Measurements from ENCODE around the gene EPC1. TPM values are rescaled to one million over a fixed set of nuclear protein-coding genes. Genes with fewer than 3 reads are reported as not detected.

Gene EPC1
- polyA plus RNA-seq, 1 donor (not counting 4 experiments of a cell fraction or from before 2014, with no cell fraction given): 34.8 TPM

DNA sequence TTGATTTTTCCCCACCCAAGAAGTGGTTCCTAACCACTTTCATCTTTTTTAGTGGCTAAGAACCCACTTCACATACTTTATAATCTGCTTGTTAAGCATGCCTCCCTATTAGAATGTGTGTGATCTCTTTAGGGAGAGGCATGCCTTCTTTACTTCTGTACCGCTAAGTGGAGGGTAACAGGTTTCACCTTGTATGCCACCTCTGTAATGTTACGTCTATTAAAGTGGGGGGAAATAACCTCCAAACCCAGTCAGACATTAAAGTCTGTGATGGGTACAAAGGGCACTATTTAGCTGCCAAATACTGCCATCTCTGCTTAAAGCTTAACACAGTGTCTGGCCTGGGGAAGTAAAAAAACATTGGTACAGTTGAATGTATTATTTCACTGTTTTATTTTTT lies 51.9 kb downstream of the EPC1 start:
- no peak overlapping the region for H3K4me3 ChIP-seq (ENCODE audit: control insufficient read depth in 2 of 3, extremely low read depth in 1 of 3, insufficient read depth in 2 of 3, low read depth in 1 of 3, low read length in 3 of 3)
- dilution Hi-C loops (cut with MboI; ENCODE audit: extremely low pct_ligation_motif_present, low sequenced_read_pairs): no loop called here
- no peak overlapping the region for H3K9ac ChIP-seq (ENCODE audit: control insufficient read depth, extremely low read depth, insufficient read depth, low read length)
- DNase-seq (ENCODE audit: low read depth, low spot score) (no peak), FAIRE-seq (no peak)
- H3K4me2 ChIP-seq (ENCODE audit: control insufficient read depth, extremely low read depth, insufficient read depth, low read depth, low read length): no peak overlapping the region
- H3K9me3 ChIP-seq (ENCODE audit: control insufficient read depth, low read depth, low read length): no peaks in the 10 kb centered on the region
- H4K20me1 ChIP-seq (ENCODE audit: control insufficient read depth, extremely low read depth, insufficient read depth, low read length): no peaks in the 10 kb centered on the region
- H3K27ac ChIP-seq (ENCODE audit: control insufficient read depth, insufficient read depth, low read length): no peak overlapping the region
- peaks cover 35% of the 10 kb centered on the region for H3K79me2 ChIP-seq (ENCODE audit: control insufficient read depth, insufficient read depth, low read length)
- no peaks in the 10 kb centered on the region for H3K9me1 ChIP-seq (ENCODE audit: control insufficient read depth, extremely low read depth, insufficient read depth, low read length)
- H3K27me3 ChIP-seq (ENCODE audit: control insufficient read depth, extremely low read depth, insufficient read depth, low read length): no peaks in the 10 kb centered on the region
- peaks cover 6% of the 10 kb centered on the region for H3K4me1 ChIP-seq (ENCODE audit: control insufficient read depth, extremely low read depth, insufficient read depth, low read length)
- peaks cover 0 to 3% of the 10 kb centered on the region in 2 experiments for H3K36me3 ChIP-seq (ENCODE audit: control insufficient read depth in 2 of 2, extremely low read depth in 1 of 2, insufficient read depth in 2 of 2, low read length in 2 of 2)
- TF ChIP-seq, protein P1, sequence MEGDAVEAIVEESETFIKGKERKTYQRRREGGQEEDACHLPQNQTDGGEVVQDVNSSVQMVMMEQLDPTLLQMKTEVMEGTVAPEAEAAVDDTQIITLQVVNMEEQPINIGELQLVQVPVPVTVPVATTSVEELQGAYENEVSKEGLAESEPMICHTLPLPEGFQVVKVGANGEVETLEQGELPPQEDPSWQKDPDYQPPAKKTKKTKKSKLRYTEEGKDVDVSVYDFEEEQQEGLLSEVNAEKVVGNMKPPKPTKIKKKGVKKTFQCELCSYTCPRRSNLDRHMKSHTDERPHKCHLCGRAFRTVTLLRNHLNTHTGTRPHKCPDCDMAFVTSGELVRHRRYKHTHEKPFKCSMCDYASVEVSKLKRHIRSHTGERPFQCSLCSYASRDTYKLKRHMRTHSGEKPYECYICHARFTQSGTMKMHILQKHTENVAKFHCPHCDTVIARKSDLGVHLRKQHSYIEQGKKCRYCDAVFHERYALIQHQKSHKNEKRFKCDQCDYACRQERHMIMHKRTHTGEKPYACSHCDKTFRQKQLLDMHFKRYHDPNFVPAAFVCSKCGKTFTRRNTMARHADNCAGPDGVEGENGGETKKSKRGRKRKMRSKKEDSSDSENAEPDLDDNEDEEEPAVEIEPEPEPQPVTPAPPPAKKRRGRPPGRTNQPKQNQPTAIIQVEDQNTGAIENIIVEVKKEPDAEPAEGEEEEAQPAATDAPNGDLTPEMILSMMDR (optimal IDR thresholded peaks at IDR 0.05 in 1 of 3, IDR thresholded peaks at IDR 0.05 in 1 of 3, conservative IDR thresholded peaks at IDR 0.05 in 1 of 3; ENCODE audit: extremely low read depth in 1 of 3, insufficient read depth in 2 of 3, low read length in 3 of 3): no peak
- no peak for TF ChIP-seq EZH2 (IDR thresholded peaks at IDR 0.05; ENCODE audit: low read length)
- no peak overlapping the region for H2AFZ ChIP-seq (ENCODE audit: control insufficient read depth, low read length)

GRCh38 chr10:32293581-32293980 lies 53.4 kb downstream of the EPC1 start:
- DNase-seq (ENCODE audit: low read depth, low spot score) (no peak), FAIRE-seq (no peak)
- dilution Hi-C loops (cut with MboI; ENCODE audit: extremely low pct_ligation_motif_present, low sequenced_read_pairs): no loop called here
- Histone ChIP-seq H3K9me3 (ENCODE audit: control insufficient read depth, low read depth, low read length) (no peaks in the 10 kb centered on the region), H3K4me1 (ENCODE audit: control insufficient read depth, extremely low read depth, insufficient read depth, low read length) (peaks cover 5% of the 10 kb centered on the region), H3K9me1 (ENCODE audit: control insufficient read depth, extremely low read depth, insufficient read depth, low read length) (no peaks in the 10 kb centered on the region), H2AFZ (ENCODE audit: control insufficient read depth, low read length) (no peak overlapping the region), H3K79me2 (ENCODE audit: control insufficient read depth, insufficient read depth, low read length) (peaks cover 32% of the 10 kb centered on the region), H3K4me2 (ENCODE audit: control insufficient read depth, extremely low read depth, insufficient read depth, low read depth, low read length) (no peak overlapping the region), H3K36me3 (ENCODE audit: control insufficient read depth in 2 of 2, extremely low read depth in 1 of 2, insufficient read depth in 2 of 2, low read length in 2 of 2) (peaks cover 0 to 3% of the 10 kb centered on the region in 2 experiments), H3K4me3 (ENCODE audit: control insufficient read depth in 2 of 3, extremely low read depth in 1 of 3, insufficient read depth in 2 of 3, low read depth in 1 of 3, low read length in 3 of 3) (no peak overlapping the region), H3K27ac (ENCODE audit: control insufficient read depth, insufficient read depth, low read length) (no peak overlapping the region), H3K27me3 (ENCODE audit: control insufficient read depth, extremely low read depth, insufficient read depth, low read length) (no peaks in the 10 kb centered on the region), H4K20me1 (ENCODE audit: control insufficient read depth, extremely low read depth, insufficient read depth, low read length) (no peaks in the 10 kb centered on the region), H3K9ac (ENCODE audit: control insufficient read depth, extremely low read depth, insufficient read depth, low read length) (no peak overlapping the region)
- no peak for TF ChIP-seq EZH2 (IDR thresholded peaks at IDR 0.05; ENCODE audit: low read length)
- TF ChIP-seq, protein P1 (optimal IDR thresholded peaks at IDR 0.05 in 1 of 3, IDR thresholded peaks at IDR 0.05 in 1 of 3, conservative IDR thresholded peaks at IDR 0.05 in 1 of 3; ENCODE audit: extremely low read depth in 1 of 3, insufficient read depth in 2 of 3, low read length in 3 of 3): no peak
